SK-N-SH treated with all-trans-retinoic acid at 6 μM for 48 hours (cell line): ENCODE data around the gene PPP4R1.

ENCODE experiments used
- ARNTL ChIP-seq: fragments of 450-650 bp; formaldehyde crosslinking; IDR thresholded peaks from 2 replicates; pipeline ENCODE4 v1.5.0; 2020; ENCODE audit warnings: low read depth, mild to moderate bottlenecking, moderate library complexity, borderline replicate concordance
- PPARA ChIP-seq: fragments of 250-450 bp; sonication (Bioruptor Pico); IDR thresholded peaks from 2 replicates; pipeline ENCODE4 v1.5.0; 2020; ENCODE audit warnings: mild to moderate bottlenecking, borderline replicate concordance
- SNAI2 ChIP-seq: fragments of 250-450 bp; sonication (Bioruptor Pico); IDR thresholded peaks from 2 replicates; pipeline ENCODE4 v1.5.0; 2020; ENCODE audit warnings: mild to moderate bottlenecking, moderate library complexity
- ZC3H10 ChIP-seq: fragments of 250-450 bp; sonication (Bioruptor Pico); IDR thresholded peaks from 2 replicates; pipeline ENCODE4 v1.5.1; 2021; ENCODE audit warnings: mild to moderate bottlenecking, moderate library complexity
- ZFP3 ChIP-seq: fragments of 250-450 bp; sonication (Bioruptor Pico); IDR thresholded peaks from 2 replicates; pipeline ENCODE4 v1.5.0; 2020; ENCODE audit warnings: mild to moderate bottlenecking, moderate library complexity
- ZFP30 ChIP-seq: fragments of 450-650 bp; formaldehyde crosslinking; IDR thresholded peaks from 2 replicates; pipeline ENCODE4 v1.5.0; 2022; ENCODE audit warnings: mild to moderate bottlenecking, moderate library complexity
- ZNF565 ChIP-seq: fragments of 450-650 bp; formaldehyde crosslinking; conservative IDR thresholded peaks from 2 replicates; pipeline ENCODE4 v1.5.0; 2020; ENCODE audit warnings: low read depth, mild to moderate bottlenecking, moderate library complexity
- ZNF70 ChIP-seq: fragments of 450-650 bp; formaldehyde crosslinking; IDR thresholded peaks from 2 replicates; pipeline ENCODE4 v1.5.0; 2020; ENCODE audit warnings: mild to moderate bottlenecking, moderate library complexity
- TF ChIP-seq, protein P1 (sequence below): fragments of 250-450 bp; sonication (Bioruptor Pico); IDR thresholded peaks from 2 replicates; pipeline ENCODE4 v1.8.0; 2021; ENCODE audit warnings: low read depth, mild to moderate bottlenecking, moderate library complexity, borderline replicate concordance
- TF ChIP-seq, protein P2 (sequence below): fragments of 250-450 bp; sonication (Bioruptor Pico); IDR thresholded peaks from 2 replicates; pipeline ENCODE4 v1.8.0; 2020; ENCODE audit warnings: mild to moderate bottlenecking, moderate library complexity, borderline replicate concordance
- TF ChIP-seq, protein P3 (sequence below): fragments of 250-450 bp; sonication (Bioruptor Pico); IDR thresholded peaks from 2 replicates; pipeline ENCODE4 v1.5.0; 2020; ENCODE audit warnings: mild to moderate bottlenecking, moderate library complexity

DNA sequence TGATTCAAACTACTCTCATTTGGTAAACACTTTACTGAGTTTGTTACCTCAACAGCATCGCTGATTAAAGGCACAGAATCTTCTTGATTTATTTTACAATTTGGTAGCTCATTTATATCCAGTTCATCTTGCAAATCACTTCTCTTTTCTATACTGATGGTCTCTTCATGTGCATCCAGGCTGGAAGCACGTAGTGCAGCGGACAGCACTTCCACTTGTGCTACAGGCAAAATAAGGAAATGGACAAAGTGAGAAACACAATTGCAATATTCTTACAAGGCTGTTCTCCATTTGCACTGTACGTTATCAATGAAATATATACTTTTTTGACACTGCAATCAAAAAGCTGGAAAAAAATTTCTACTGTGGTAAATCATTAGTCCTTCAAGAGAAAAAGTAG, 51.0 kb downstream of the PPP4R1 start:
- TF ChIP-seq ZFP30 (CRISPR knock-in tag) (no peak), PPARA (CRISPR knock-in tag) (no peak), ZFP3 (no peak), ZC3H10 (CRISPR knock-in tag) (no peak), ZNF70 (no peak), ZNF565 (no peak), SNAI2 (CRISPR knock-in tag) (no peak), ARNTL (CRISPR knock-in tag) (no peak)
- TF ChIP-seq, protein P1, sequence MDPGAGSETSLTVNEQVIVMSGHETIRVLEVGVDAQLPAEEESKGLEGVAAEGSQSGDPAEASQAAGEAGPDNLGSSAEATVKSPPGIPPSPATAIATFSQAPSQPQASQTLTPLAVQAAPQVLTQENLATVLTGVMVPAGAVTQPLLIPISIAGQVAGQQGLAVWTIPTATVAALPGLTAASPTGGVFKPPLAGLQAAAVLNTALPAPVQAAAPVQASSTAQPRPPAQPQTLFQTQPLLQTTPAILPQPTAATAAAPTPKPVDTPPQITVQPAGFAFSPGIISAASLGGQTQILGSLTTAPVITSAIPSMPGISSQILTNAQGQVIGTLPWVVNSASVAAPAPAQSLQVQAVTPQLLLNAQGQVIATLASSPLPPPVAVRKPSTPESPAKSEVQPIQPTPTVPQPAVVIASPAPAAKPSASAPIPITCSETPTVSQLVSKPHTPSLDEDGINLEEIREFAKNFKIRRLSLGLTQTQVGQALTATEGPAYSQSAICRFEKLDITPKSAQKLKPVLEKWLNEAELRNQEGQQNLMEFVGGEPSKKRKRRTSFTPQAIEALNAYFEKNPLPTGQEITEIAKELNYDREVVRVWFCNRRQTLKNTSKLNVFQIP (CRISPR knock-in tag): no peak
- TF ChIP-seq, protein P2, sequence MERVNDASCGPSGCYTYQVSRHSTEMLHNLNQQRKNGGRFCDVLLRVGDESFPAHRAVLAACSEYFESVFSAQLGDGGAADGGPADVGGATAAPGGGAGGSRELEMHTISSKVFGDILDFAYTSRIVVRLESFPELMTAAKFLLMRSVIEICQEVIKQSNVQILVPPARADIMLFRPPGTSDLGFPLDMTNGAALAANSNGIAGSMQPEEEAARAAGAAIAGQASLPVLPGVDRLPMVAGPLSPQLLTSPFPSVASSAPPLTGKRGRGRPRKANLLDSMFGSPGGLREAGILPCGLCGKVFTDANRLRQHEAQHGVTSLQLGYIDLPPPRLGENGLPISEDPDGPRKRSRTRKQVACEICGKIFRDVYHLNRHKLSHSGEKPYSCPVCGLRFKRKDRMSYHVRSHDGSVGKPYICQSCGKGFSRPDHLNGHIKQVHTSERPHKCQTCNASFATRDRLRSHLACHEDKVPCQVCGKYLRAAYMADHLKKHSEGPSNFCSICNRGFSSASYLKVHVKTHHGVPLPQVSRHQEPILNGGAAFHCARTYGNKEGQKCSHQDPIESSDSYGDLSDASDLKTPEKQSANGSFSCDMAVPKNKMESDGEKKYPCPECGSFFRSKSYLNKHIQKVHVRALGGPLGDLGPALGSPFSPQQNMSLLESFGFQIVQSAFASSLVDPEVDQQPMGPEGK (CRISPR knock-in tag): no peak
- TF ChIP-seq, protein P3, sequence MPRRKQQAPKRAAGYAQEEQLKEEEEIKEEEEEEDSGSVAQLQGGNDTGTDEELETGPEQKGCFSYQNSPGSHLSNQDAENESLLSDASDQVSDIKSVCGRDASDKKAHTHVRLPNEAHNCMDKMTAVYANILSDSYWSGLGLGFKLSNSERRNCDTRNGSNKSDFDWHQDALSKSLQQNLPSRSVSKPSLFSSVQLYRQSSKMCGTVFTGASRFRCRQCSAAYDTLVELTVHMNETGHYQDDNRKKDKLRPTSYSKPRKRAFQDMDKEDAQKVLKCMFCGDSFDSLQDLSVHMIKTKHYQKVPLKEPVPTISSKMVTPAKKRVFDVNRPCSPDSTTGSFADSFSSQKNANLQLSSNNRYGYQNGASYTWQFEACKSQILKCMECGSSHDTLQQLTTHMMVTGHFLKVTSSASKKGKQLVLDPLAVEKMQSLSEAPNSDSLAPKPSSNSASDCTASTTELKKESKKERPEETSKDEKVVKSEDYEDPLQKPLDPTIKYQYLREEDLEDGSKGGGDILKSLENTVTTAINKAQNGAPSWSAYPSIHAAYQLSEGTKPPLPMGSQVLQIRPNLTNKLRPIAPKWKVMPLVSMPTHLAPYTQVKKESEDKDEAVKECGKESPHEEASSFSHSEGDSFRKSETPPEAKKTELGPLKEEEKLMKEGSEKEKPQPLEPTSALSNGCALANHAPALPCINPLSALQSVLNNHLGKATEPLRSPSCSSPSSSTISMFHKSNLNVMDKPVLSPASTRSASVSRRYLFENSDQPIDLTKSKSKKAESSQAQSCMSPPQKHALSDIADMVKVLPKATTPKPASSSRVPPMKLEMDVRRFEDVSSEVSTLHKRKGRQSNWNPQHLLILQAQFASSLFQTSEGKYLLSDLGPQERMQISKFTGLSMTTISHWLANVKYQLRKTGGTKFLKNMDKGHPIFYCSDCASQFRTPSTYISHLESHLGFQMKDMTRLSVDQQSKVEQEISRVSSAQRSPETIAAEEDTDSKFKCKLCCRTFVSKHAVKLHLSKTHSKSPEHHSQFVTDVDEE: no peak
